HG03139 (cell line): ENCODE data around the gene TLK2.

Experiments used
- ATAC-seq: cut with Tn5 transposase; IDR thresholded peaks from one replicate; pipeline ENCODE4 v1.9.1; 2021; ENCODE audit not compliant: unreplicated experiment

TLK2 gene

GRCh38 chr17:62653002-62653825 is 174.6 kb downstream of the TLK2 start:
- ATAC-seq, result peak; percentile 83

DNA sequence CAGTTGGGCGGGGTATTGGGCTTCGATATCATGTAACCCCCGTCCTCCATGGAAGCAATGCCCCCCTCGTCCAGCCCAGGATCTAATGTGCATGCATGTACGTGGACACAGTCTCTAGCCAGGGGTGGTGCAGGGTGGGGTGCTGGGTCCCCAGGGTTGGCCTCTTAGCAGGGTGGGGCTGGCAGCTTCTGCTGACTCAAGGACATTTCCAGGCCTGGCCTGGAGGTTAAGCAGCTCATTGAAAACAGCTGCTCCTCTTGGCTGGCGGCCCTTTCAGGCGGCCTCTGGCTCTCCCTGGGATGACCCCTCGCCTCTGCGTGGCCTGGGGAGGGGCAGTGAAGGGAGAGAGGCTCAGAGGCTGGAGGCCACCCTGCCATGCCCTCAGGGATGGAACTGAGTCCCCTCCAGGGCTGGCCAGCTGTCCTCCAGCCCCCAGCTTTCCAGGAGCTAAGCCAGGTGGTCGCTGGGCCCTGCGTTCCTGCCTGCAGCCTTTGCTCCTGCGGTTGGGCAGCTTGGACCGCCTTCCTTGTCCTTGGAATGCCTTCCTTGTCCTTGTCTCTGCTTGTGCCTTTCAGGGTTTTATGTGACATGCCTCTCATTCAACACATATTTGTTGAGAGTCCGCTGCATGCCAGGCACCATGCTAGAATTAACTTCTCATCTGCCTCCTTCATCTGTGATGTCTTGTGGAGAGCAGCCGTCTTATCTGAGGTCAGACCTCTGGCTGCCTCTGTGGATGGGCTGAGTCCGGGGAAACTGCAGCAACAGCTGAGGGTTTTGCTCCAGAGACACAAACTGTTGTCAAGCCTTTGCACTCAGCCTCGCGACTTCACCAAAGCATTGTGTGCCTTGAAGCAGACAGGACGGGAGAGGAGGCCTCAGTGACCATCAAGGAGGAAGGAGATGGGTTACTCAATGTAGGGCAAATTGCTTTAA is 175.5 kb downstream of the TLK2 start:
- ATAC-seq, result no peak

DNA sequence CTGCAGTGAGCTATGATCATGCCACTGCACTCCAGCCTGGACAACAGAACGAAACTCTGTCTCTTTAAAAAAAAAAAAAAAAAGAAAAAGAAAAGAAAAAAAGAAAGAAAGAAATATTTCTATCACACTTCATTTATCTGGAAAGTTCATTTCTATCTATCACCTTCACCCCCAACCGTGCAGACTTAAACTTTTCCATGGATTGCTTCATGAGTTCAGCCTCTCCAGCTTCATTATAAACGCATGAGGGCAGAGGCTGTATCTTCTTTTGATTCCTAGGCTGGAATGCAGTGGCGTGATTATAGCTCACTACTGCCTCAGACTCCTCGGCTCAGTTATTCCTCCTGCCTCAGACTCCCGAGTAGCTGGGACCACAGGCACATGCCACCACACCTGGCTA is 177.0 kb downstream of the TLK2 start:
- ATAC-seq, result no peak

DNA sequence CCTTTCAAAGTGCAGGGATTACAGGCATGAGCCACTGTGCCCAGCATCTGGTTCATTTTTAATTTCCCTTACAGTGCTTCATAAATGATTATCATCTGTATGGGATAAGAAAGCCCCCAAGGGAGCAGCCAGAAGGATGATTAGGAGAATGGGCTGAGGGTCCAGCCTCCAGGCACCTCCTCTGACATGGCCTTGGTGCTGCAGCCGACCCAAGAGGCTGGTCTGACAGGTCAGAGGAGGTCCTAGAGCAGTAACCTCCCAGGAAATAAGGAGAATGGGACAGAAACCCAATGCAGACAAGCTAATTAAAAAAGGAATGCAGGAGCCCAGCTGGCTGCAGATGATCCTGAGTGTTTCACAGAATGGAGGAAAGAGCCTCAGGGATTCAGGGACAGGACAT is 177.8 kb downstream of the TLK2 start:
- ATAC-seq, result no peak

GRCh38 chr17:62657145-62657665 is 178.6 kb downstream of the TLK2 start:
- no peak for ATAC-seq

DNA sequence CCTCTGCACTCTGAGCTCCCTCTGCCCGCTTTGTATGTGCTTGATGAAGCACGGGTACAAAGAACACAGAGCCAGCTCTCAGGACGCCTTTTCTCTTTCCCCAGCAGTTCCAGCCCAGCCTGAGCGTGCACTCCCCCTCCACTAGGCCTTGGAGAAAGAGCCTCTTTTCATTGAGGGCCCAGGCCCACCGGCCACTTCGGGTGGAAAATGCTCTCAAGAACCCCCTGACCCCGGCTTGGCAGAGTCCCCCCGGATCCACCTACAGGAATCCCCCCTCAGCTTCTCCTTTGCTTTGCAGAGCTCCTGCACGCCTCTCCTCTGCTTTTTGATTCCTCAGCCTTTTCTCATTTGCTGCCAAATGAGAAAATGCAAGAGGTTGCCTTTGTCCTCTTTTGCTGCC is 179.1 kb downstream of the TLK2 start:
- no peak for ATAC-seq

DNA sequence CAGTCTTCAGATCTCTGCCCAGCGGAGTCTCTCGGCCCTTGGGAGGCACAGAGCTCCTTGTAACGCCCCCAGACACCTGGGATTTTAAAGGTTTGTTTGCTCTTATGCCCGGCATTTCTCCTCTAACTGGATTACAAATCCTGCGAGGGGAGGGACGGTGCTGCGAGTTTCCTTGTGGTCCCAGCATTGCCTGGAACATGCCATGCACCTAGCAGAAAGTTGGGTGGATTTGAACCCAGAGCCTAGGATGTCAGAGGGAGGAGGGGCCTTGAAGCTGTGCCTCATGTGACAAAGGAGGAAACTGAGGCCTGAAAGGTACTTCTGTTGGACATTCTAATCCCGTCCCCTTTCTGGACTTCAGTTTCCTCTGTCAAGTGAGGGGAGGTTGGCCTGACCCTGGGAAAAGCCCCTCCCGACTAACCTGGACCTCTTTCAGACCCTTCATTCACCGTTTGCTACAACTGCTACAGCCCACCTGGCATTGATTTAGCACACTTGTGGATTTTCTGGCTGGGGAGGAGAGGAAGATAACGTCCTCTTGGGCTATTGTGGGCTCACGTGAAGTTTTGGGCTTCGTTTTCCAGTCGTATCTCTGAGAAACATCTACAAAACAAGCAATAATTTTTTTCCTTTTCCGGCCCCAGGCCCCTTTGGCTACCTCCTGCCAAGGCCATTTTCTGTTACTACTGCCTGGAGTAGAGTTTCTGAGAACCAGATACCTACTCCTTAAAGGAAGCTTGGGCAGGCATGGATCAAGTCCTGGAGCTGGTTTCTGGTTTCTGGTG is 179.7 kb downstream of the TLK2 start:
- ATAC-seq, result no peak

- no peak for ATAC-seq
Observed at GRCh38 chr17:62660629-62661118, 182.0 kb downstream of the TLK2 start.

DNA sequence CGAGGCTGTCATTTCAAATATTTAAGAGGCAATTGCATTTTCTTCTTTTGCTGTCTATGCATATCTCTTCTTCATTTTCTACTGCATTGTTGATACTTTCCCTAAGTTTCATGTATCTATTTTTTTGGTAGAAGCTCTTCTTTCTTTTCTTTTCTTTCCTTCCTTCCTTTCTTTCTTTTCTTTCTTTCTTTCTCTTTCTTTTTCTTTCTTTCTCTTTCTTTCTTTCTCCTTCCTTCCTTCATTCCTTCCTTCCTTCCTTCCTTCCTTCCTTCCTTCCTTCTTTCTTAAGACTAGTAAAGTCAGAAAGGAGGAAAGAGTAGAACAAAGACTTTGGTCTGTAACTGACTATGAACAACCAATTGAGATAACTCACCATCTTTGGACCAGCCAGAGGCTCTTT is 182.7 kb downstream of the TLK2 start:
- ATAC-seq, result no peak

GRCh38 chr17:62662855-62663254 is 184.2 kb downstream of the TLK2 start:
- no peak for ATAC-seq
